NCI-H128 (cell line): ENCODE data around the gene ZBTB14.

Experiments
- DNase-seq: peaks from one replicate; lab custom pipeline; 2025; ENCODE audit not compliant: unreplicated experiment; lab: John Stamatoyannopoulos, UW

ZBTB14 gene, protein sequence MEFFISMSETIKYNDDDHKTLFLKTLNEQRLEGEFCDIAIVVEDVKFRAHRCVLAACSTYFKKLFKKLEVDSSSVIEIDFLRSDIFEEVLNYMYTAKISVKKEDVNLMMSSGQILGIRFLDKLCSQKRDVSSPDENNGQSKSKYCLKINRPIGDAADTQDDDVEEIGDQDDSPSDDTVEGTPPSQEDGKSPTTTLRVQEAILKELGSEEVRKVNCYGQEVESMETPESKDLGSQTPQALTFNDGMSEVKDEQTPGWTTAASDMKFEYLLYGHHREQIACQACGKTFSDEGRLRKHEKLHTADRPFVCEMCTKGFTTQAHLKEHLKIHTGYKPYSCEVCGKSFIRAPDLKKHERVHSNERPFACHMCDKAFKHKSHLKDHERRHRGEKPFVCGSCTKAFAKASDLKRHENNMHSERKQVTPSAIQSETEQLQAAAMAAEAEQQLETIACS

DNA sequence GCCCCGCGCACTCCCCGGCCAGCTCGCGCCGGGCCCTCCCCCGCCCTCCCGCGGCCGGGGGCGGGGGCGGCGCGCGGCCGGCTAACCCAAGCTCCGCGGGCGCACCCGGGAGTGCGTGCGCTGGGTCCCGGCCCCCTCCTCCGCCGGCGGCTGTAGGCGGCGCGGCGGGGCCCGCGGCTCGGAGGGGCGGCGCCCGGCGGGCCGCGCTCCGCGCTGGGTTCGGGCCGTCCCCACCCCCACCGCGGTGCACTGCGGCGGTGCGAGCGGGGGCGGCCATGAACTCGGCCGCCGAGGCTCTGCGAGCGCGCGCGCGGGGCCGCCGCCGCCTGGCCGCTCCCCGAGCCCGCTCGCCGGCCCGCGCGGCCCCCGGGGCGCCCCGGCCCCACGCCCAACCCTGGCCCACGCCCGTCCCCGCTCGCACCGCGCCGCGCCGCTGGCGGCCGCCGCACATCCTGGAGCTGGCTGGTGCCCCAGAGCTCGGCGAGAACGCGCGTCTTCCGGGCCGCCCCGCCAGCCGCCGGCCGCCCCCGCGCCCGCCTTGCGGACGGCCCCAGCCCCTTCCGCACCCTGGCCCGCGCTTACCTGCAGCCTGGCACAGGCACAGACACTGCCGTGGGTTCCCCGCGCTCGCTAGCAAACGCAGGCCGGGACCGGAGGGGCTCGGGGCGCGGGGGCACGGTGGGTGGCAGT is at the start of gene ZBTB14:
ZBTB14 (minus strand) TSS at position 496 of the 690 bp plus-strand sequence. CDS start 2,480 bp downstream, outside the sequence.
- DNase-seq = peak; percentile 56

- DNase-seq = no peak
Observed at GRCh38 chr18:5339202-5339834, 43.8 kb upstream of the ZBTB14 start.

- DNase-seq = no peak
Observed at GRCh38 chr18:5334456-5335075, 39.0 kb upstream of the ZBTB14 start.

DNA sequence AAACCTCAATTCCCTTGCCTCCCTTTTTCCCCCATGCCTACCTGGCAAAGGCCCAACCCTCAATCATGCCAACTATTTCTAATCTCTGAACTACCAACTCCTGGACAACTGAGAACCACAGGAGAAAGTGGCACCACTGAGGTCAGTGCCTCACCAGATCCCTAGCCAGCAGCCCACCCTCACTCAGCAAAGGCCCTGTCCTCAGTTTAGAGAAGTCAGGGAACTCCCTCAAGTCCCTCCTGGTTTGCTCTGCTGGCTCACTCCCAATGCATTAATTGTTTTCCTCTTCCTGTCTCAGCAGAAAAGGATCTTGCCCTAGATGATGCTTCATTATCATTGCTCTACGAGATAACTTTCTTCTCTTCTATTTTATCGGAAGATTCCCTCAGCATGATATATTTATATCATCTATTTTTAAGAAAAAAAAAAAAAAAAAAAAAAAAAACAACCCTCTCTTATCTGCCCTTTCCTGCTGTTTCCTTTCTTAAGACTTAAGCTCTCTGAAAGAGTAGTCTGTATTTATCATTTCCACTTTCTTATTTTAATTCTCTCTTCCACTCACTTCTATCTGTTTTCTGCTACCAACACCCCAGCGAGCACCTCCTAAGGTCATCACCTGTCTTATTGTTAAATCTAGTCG is 22.7 kb upstream of the ZBTB14 start:
- no peak for DNase-seq

- DNase-seq = no peak
Observed at GRCh38 chr18:5317186-5317585, 21.7 kb upstream of the ZBTB14 start.

DNA sequence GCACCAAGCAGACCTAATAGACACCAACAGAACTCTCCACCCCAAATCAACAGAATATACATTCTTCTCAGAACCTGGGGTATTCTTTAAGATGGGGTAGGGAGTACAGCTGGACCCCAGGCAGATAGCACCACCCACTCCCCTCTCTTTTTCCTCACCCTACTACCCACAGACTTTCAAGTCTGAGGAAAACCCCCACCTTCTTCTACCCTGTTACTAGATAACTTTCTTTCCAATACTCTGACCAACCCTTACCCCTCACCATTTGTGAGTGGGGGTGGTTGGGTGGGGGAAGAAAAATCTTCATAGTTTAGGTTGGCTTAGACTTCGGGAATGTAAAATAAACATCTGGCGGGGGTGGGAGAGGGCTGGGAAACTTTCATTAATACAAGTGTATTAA is 20.3 kb upstream of the ZBTB14 start:
- DNase-seq = no peak

DNA sequence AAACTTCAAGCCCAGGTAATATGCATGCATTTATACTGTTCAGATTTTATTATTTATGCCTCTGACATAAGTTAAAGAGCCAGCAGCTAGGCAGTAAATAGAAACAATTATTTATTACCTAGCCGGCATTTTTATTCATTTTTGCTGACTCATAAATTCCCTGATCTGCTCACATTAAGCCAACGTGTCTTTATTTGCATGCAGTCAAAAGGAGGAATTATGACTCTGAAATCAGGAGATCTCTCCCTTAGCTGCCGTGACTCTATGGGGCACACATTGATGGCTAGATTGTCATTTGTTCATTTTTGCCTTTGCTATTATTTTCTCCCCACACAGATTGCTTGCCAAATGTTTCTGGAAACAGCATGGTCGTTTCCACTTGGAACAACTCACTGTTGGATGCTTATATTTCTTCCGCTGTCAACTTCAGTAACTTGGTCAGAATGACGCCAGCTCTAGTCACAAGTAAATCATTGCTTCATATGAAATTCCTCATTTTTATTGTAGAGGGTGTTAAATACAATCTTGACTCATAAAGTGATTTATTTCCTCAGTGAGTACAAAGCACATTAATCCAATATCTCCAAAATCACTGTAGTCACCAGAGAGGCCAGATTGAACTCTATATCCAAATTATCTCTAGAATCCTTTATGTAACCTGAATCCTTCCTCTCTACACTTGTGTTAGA is 15.9 kb upstream of the ZBTB14 start:
- DNase-seq = no peak

- no peak for DNase-seq
Observed at GRCh38 chr18:5309888-5310470, 14.5 kb upstream of the ZBTB14 start.

GRCh38 chr18:5305835-5306234 is 10.3 kb upstream of the ZBTB14 start:
- DNase-seq = no peak

- no peak for DNase-seq
Observed at GRCh38 chr18:5304232-5304631, 8.7 kb upstream of the ZBTB14 start.

DNA sequence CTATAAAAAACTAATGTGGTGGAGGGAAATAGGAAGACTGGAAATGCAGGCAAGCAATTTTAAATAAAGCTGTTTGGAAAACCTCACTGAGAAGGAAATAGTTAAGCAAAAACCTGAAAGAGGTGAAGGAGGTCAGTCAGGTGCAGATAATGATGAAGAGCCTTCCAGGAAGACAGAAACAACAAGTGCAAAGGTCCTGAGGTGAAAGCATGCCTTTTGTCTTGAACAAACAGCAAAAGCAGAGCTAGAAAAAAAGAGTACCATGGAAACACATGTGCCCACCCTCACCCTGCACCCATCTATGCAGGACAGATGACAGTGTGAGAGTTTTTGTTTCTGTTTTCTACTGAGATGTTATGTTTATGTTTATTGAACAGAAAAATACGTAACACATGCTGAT is 8.1 kb upstream of the ZBTB14 start:
- DNase-seq = no peak

DNA sequence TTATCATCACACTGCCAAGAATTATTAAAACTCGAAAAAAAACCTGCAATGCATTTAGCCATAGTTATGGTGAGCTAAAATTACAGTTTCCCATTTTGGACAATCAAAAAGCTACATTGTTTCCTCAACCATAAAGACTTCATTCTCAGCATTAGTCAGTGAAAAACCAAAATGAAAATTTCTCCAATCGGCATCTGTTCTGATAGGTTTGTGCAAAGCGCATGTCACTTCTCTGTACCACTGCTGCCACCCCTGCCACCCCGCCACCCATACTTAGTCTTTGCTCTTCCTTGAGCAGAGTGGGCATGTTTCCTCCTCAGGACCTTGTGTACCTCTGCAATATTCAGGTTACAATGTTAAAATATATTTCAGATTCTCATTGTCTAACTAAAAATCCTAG is 7.1 kb upstream of the ZBTB14 start:
- DNase-seq = no peak

DNA sequence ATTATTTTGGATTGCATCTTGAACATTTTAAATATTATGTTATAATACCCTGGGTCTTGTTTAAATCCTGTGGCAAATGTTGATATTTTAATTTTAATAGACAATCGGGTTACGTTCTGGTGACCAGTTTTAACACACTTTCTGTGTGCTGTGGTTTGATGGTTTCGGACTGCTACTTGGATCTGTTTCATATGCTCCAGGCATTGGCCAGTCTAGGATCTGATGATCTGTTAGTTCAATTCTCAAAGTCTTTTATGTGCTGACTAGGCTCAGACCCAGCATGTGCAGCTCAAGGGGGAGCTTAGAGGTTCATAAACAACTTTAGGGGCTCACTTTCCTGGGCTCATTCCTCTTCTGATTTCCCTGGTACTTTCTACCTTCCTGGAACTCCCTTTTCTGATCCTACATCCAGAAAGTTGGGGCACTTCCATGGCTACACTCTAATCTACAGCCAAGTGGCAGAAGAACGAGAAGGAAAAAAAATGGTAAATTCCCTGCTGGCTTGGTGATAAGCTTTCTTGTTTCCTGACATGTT is 5.0 kb upstream of the ZBTB14 start:
- no peak for DNase-seq

DNA sequence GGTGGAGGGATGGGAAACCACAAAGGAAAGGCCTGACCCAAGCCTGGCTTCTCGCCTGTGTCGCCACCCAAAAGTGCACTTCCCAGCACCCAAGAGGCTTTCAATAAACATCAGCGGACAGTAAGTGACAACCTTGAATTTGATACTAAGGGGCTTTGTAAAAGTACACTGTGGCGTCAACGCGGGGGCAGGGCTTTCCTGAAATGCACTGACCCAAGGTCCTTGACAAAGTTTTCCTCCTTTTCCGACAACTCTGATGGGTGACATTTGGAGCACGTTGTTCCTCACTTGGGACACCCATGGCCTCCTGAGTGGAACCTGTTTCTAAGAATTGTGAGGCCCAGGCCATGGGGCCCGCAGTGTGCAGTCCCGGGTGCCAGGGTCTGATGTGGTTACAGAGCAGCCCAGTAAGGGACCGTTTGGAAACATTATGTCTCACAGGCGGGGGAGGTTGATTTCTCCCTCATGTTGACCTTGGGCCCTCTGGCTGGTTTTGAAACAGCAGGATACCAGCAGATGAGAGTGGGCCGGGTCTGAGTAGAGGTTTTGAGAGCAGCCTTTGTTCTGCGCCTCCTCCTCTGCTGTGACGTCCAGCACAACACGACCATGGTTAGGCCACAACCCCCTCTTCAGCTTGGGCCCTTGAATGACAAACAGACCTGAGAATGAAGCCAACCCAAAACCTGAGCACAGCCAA is 2.8 kb upstream of the ZBTB14 start:
- DNase-seq = no peak

GRCh38 chr18:5297597-5297996 is 2.1 kb upstream of the ZBTB14 start:
- DNase-seq = no peak

GRCh38 chr18:5296706-5297320 is 1.3 kb upstream of the ZBTB14 start:
- DNase-seq = peak; percentile 51

- DNase-seq = peak; percentile 93
Observed at GRCh38 chr18:5295981-5296705, 617 bp upstream of the ZBTB14 start.
